PC-3 (cell line): ENCODE data around the gene FBXL19. TPM values are rescaled to one million over a fixed set of nuclear protein-coding genes. Genes with fewer than 3 reads are reported as not detected.

Experiments used
- ATAC-seq: fragments of 200-7000 bp; cut with Tn5 transposase; 2 replicates; pipeline ENCODE4 v1.9.1; 2020; ENCODE audit warnings: mild to moderate bottlenecking, moderate library complexity
- BruUV-seq: library from RNA; stranded (reverse); fragments of 400-500 nt; replicated peaks from 2 replicates; lab custom pipeline; 2021; lab: Mats Ljungman, UMichigan
- CTCF ChIA-PET: fragments of 300-600 bp; sonication (Branson Sonifier 250); formaldehyde crosslinking; loops from one replicate; lab custom pipeline; 2022; ENCODE audit warnings: antibody characterized with exemption; lab: Charles Lee
- POLR2A ChIA-PET: fragments of 300-600 bp; sonication (Branson Sonifier 250); formaldehyde crosslinking; loops from one replicate; lab custom pipeline; 2022; ENCODE audit warnings: antibody characterized with exemption; ENCODE audit not compliant: unreplicated experiment; lab: Charles Lee
- DNase-seq: peaks from one replicate; pipeline ENCODE4 v3.0.0-alpha.2; 2015
- H2AFZ ChIP-seq: fragments of 300-600 bp; sonication (generic); 2 replicates; pipeline ENCODE4 v1.6.0; 2016; ENCODE audit warnings: antibody characterized with exemption, low read length
- H3F3A ChIP-seq: fragments of 300-600 bp; sonication (generic); one replicate; pipeline ENCODE4 v1.6.0; 2017; ENCODE audit warnings: antibody characterized with exemption, low read length, control low read depth, mild to moderate bottlenecking; ENCODE audit not compliant: unreplicated experiment
- H3K27ac ChIP-seq: fragments of 300-600 bp; sonication (generic); 2 replicates; pipeline ENCODE4 v1.5.1; 2016; ENCODE audit warnings: mild to moderate bottlenecking, low read length
- H3K27me3 ChIP-seq: fragments of 300-600 bp; sonication (generic); 2 replicates; pipeline ENCODE4 v1.6.1; 2016; ENCODE audit warnings: low read length, mixed read lengths
- H3K36me3 ChIP-seq: fragments of 300-600 bp; sonication (generic); 2 replicates; pipeline ENCODE4 v1.6.1; 2016; ENCODE audit warnings: low read depth, mixed run types, low read length, mixed read lengths
- H3K4me1 ChIP-seq: fragments of 300-600 bp; sonication (generic); 2 replicates; pipeline ENCODE4 v1.5.1; 2016; ENCODE audit warnings: low read length; ENCODE audit not compliant: insufficient read depth
- H3K4me2 ChIP-seq: fragments of 300-600 bp; sonication (generic); 2 replicates; pipeline ENCODE4 v1.6.0; 2016; ENCODE audit warnings: low read length
- H3K4me3 ChIP-seq: fragments of 300-600 bp; sonication (generic); 2 replicates; pipeline ENCODE4 v1.5.1; 2016; ENCODE audit warnings: mild to moderate bottlenecking, low read length, mixed read lengths
- H3K79me2 ChIP-seq: fragments of 300-600 bp; sonication (generic); 2 replicates; pipeline ENCODE4 v1.6.1; 2017; ENCODE audit warnings: low read length, mixed read lengths
- H3K9ac ChIP-seq: fragments of 300-600 bp; sonication (generic); 2 replicates; pipeline ENCODE4 v1.6.0; 2016; ENCODE audit warnings: mild to moderate bottlenecking, low read length
- H3K9me2 ChIP-seq: fragments of 300-600 bp; sonication (generic); replicated peaks from 2 replicates; pipeline ENCODE4 v1.6.1; 2016; ENCODE audit warnings: mixed run types, low read length, mixed read lengths
- H3K9me3 ChIP-seq: fragments of 300-600 bp; sonication (generic); 2 replicates; pipeline ENCODE4 v1.6.1; 2016; ENCODE audit warnings: low read length, mixed read lengths
- H4K20me1 ChIP-seq: fragments of 300-600 bp; sonication (generic); 2 replicates; pipeline ENCODE4 v1.6.1; 2016; ENCODE audit warnings: low read length, mixed read lengths
- EZH2 ChIP-seq: fragments of 300-600 bp; sonication (generic); IDR thresholded peaks from one replicate; pipeline ENCODE4 v1.6.1; 2017; ENCODE audit warnings: antibody characterized with exemption, mild to moderate bottlenecking, low read length; ENCODE audit not compliant: unreplicated experiment
- EZH2phosphoT487 ChIP-seq: fragments of 300-600 bp; sonication (generic); IDR thresholded peaks from 2 replicates; pipeline ENCODE4 v1.6.1; 2018; ENCODE audit warnings: mild to moderate bottlenecking, antibody characterized with exemption, low read length, borderline replicate concordance
- intact Hi-C: fragments of 100-400 bp; cut with micrococcal nuclease; formaldehyde crosslinking; loops from 2 replicates; pipeline ENCODE4 v1.9.0; 2023
- total RNA-seq: library from RNA; depleted of rRNA; stranded (reverse); fragments of >200 nt; gene quantifications from 2 replicates; pipeline ENCODE4 v1.2.3, GENCODE V29; 2014
- TF ChIP-seq, protein P1 (sequence below): fragments of 300-600 bp; sonication (generic); conservative IDR thresholded peaks from 2 replicates; pipeline ENCODE4 v1.5.1; 2017; ENCODE audit warnings: antibody characterized with exemption, low read depth, mild to moderate bottlenecking, low read length

FBXL19 gene
- total RNA-seq, 1 experiment from 2014 or later, result 36.2 TPM

DNA sequence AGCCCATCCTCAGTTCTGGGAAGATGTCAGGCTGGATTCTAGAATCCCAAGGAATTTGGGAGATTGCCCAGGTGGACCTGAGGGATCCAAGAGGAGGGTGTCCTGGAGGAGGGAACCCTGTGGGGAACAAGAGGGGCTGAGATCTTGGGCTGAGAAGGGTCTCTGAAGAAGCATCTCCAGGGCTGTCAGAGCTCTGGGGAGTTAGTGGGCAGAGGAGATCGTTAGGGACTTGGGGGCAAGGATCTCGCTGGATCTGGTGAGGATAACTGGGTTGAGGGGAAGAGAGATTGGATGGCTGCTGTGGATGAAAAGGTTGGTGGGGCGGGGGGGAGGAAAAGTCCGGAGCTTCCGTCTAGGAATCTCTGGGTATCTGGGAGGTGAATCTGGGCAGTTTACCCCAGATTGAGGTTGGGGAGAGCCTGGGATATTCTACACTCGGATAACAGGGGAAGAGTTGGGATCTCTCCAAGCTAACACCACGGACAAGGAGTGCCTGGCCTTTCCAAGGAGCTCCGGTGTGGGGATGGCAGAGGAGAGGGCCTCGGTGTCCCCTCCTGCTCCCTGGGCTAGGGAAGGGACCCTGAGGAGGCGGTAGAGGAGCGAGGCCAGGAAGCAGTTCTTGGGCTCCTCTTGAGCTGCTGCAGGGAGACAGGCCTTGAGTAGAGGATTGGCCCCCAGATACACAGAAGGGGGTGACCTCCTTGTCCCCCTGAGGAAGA is 1.7 kb downstream of the FBXL19 start:
- TF ChIP-seq EZH2 (no peak), EZH2phosphoT487 (no peak)
- TF ChIP-seq, protein P1, sequence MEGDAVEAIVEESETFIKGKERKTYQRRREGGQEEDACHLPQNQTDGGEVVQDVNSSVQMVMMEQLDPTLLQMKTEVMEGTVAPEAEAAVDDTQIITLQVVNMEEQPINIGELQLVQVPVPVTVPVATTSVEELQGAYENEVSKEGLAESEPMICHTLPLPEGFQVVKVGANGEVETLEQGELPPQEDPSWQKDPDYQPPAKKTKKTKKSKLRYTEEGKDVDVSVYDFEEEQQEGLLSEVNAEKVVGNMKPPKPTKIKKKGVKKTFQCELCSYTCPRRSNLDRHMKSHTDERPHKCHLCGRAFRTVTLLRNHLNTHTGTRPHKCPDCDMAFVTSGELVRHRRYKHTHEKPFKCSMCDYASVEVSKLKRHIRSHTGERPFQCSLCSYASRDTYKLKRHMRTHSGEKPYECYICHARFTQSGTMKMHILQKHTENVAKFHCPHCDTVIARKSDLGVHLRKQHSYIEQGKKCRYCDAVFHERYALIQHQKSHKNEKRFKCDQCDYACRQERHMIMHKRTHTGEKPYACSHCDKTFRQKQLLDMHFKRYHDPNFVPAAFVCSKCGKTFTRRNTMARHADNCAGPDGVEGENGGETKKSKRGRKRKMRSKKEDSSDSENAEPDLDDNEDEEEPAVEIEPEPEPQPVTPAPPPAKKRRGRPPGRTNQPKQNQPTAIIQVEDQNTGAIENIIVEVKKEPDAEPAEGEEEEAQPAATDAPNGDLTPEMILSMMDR, result no peak
- Histone ChIP-seq H2AFZ (no peak overlapping the region), H3K79me2 (peaks cover 6% of the 10 kb centered on the region), H3K4me1 (peaks cover 7% of the 10 kb centered on the region), H3F3A (no peaks in the 10 kb centered on the region), H3K27me3 (no peaks in the 10 kb centered on the region), H3K9me2 (no peaks in the 10 kb centered on the region), H3K27ac (no peak overlapping the region), H3K4me3 (peak overlapping the region; percentile 86), H3K4me2 (peak overlapping the region; percentile 88), H3K36me3 (no peaks in the 10 kb centered on the region; the same call in 1 of the 2 replicates), H3K9ac (peak overlapping the region; percentile 31; the same call in 1 of the 2 replicates), H4K20me1 (no peaks in the 10 kb centered on the region), H3K9me3 (no peaks in the 10 kb centered on the region)
- ATAC-seq (no peak), DNase-seq (no peak)
- intact Hi-C loops, result no loop called here
- ChIA-PET POLR2A (no interaction called here), CTCF (no interaction called here)
- no TSS peak for BruUV-seq

GRCh38 chr16:30925632-30925987 is 2.2 kb downstream of the FBXL19 start:
- CTCF ChIA-PET, result no interaction called here
- no peak overlapping the region for H3K4me2 ChIP-seq
- no peaks in the 10 kb centered on the region for H3F3A ChIP-seq
- DNase-seq (no peak), ATAC-seq (no peak)
- no peaks in the 10 kb centered on the region; the same call in 1 of the 2 replicates for H3K36me3 ChIP-seq
- peaks cover 6% of the 10 kb centered on the region for H3K79me2 ChIP-seq
- no peaks in the 10 kb centered on the region for H3K9me3 ChIP-seq
- POLR2A ChIA-PET, result interaction anchor here (0.6 kb wide), 1 partner anchor 177 kb away, joined by 6 read pairs; the partner anchor contains the start of gene PHKG2
- no peak overlapping the region for H3K4me3 ChIP-seq
- intact Hi-C loops, result no loop called here
- H3K27me3 ChIP-seq, result no peaks in the 10 kb centered on the region
- no peak for TF ChIP-seq EZH2phosphoT487
- TF ChIP-seq, protein P1, result no peak
- TF ChIP-seq EZH2, result no peak
- no peak overlapping the region for H3K27ac ChIP-seq
- peaks cover 7% of the 10 kb centered on the region for H3K4me1 ChIP-seq
- H3K9me2 ChIP-seq, result no peaks in the 10 kb centered on the region
- H3K9ac ChIP-seq, result no peak overlapping the region
- H2AFZ ChIP-seq, result no peak overlapping the region
- H4K20me1 ChIP-seq, result no peaks in the 10 kb centered on the region
- BruUV-seq, result no TSS peak
